Coronary artery (tissue), 2 donors: ENCODE results near the gene LRRK1.

ENCODE experiments used
- DNase-seq: peaks from one replicate; pipeline ENCODE4 v3.0.0-alpha.2; 2017; ENCODE audit warnings: low spot score
- H3K27ac ChIP-seq, 2 donors: fragments of 200-600 bp; sonication (generic); one replicate each; pipeline ENCODE4 v1.5.1; 2016 to 2019
- H3K4me3 ChIP-seq: fragments of 200-600 bp; sonication (generic); 2 replicates; pipeline ENCODE4 v1.5.1; 2016; ENCODE audit warnings: mild to moderate bottlenecking, moderate library complexity
- CTCF ChIP-seq: fragments of 200-600 bp; sonication (generic); IDR thresholded peaks from one replicate; pipeline ENCODE4 v1.5.1; 2019; ENCODE audit warnings: antibody characterized with exemption

The LRRK1 gene

GRCh38 chr15:100892013-100892355 is 27.2 kb upstream of the LRRK1 start:
- no peak for TF ChIP-seq CTCF
- no peak for DNase-seq
- Histone ChIP-seq H3K27ac (no peak overlapping the region), H3K4me3 (no peak overlapping the region)

GRCh38 chr15:100893261-100893963 is 25.7 kb upstream of the LRRK1 start:
- DNase-seq: no peak
- H3K4me3 ChIP-seq: peak overlapping the region; percentile 20
- no peak for TF ChIP-seq CTCF
- no peak overlapping the region for H3K27ac ChIP-seq

- Histone ChIP-seq H3K4me3 (peak overlapping the region; percentile 20), H3K27ac (no peak overlapping the region)
- TF ChIP-seq CTCF: no peak
- no peak for DNase-seq
Measured at GRCh38 chr15:100893964-100894295, 25.2 kb upstream of the LRRK1 start.

DNA sequence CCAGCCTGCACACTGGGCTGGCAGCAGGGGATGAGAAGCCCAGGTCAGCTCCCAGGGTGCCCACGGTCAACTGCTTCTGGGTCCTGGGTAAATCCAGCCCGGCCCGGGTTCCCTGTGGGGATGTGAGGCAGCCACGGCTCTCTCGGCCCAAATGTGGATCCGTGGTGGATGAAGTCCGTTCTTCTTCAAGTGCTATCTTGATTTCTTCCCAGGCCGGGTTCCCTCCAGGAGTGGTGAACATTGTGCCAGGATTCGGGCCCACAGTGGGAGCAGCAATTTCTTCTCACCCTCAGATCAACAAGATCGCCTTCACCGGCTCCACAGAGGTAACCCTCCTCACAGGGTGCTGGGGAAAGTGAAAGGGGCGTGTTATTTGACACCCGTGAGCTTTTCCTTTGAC is 23.4 kb upstream of the LRRK1 start:
- no peak for DNase-seq
- no peak overlapping the region for H3K27ac ChIP-seq
- no peak for TF ChIP-seq CTCF

DNA sequence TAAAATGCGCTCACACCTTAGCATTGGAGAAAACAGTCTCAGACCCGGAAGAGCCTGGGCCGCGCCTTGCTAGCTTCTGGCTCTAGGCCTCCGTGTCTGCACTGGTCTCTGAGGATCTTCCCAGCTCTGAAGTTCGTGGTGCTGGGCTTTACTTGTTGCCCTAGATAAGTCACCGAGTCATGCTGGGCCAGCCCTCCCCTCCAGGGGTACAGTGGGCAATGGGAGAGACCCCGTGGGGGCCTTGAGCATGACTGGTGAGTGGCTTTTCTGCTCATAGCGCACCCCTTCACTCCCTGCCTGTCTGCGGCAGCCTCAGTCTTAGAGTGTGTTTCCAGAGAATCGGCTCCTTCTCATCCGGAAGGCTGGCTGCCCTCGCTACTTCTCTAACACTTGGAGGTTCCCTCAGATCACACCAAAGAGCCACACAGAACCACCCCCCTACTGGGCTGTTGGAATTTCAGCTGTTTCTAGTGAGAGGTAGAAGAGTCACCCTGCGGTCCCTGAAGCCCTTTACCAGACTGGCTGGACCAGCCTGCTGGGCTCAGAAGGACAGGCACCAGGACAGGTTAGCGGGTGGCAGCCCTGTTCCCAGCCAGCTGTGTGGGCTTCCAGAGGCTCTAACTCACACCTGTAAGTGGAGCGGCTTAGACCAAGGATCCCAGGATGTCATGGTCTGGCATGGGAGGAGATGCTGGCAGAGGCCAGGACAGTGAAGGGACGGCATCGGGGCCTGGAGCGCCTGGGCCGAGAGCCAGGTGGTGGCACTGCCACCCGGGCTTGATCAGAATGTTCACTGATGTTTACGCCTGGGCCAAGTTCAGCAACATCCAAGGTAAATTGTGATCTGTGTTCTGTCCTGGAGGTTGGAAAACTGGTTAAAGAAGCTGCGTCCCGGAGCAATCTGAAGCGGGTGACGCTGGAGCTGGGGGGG is 21.7 kb upstream of the LRRK1 start:
- no peak for TF ChIP-seq CTCF
- H3K27ac ChIP-seq: no peak overlapping the region
- DNase-seq: no peak
- no peak overlapping the region for H3K4me3 ChIP-seq

More for the DNA sequence above, 23.4 kb upstream of the LRRK1 start:
- no peak overlapping the region for H3K4me3 ChIP-seq

GRCh38 chr15:100898152-100898490 is 21.0 kb upstream of the LRRK1 start:
- TF ChIP-seq CTCF: no peak
- H3K4me3 ChIP-seq: no peak overlapping the region
- no peak for DNase-seq
- no peak overlapping the region for H3K27ac ChIP-seq
